GM13976 (cell line): ENCODE measurements around the gene OARD1.
"Not testable (repeated sequence)": the region's sequence is repeated elsewhere in the genome, so short reads cannot be mapped to it uniquely, and the experiment has no call there.

Experiments used
- DNase-seq: peaks from one replicate; pipeline ENCODE4 v3.0.0; 2012; ENCODE audit warnings: low spot score
- CTCF ChIP-seq: IDR thresholded peaks from 2 replicates; pipeline ENCODE4 v1.5.1; 2012; ENCODE audit warnings: borderline replicate concordance, mild to moderate bottlenecking; ENCODE audit not compliant: insufficient read depth; ENCODE audit errors: extremely low read depth, missing control alignments, control extremely low read depth
- in situ Hi-C: fragments of 300-500 bp; cut with MboI; formaldehyde crosslinking; loops from one replicate; pipeline ENCODE4 v1.12.0; 2022; ENCODE audit warnings: low sequenced_read_pairs, mixed read lengths, inconsistent platforms; ENCODE audit not compliant: unreplicated experiment

The OARD1 gene

GRCh38 chr6:41071923-41072835 is at the start of gene OARD1:
TSS of gene OARD1 (minus strand) at chr6:41072356. CDS start at chr6:41071634, 722 bp downstream.
- DNase-seq: peak; percentile 97
- in situ Hi-C loops: no loop called here
- no peak for TF ChIP-seq CTCF

- DNase-seq: no peak
- TF ChIP-seq CTCF: no peak
- in situ Hi-C loops: no loop called here
Observed at GRCh38 chr6:41120058-41120457, 47.9 kb upstream of the OARD1 start.

- DNase-seq: no peak
- in situ Hi-C loops: no loop called here
- TF ChIP-seq CTCF: no peak
Observed at GRCh38 chr6:41119508-41119907, 47.4 kb upstream of the OARD1 start.

GRCh38 chr6:41115027-41115426 is 42.9 kb upstream of the OARD1 start:
- DNase-seq, in situ Hi-C loops: not testable (repeated sequence)

- in situ Hi-C loops: no loop called here
- DNase-seq: no peak
- TF ChIP-seq CTCF: no peak
Observed at GRCh38 chr6:41111017-41111416, 38.9 kb upstream of the OARD1 start.

- no peak for DNase-seq
- TF ChIP-seq CTCF: no peak
- in situ Hi-C loops: no loop called here
Observed at GRCh38 chr6:41103847-41104246, 31.7 kb upstream of the OARD1 start.

GRCh38 chr6:41100871-41101287 is 28.7 kb upstream of the OARD1 start:
- in situ Hi-C loops: no loop called here
- no peak for TF ChIP-seq CTCF
- DNase-seq: no peak
